NCI-H187 treated with DMSO at 0.1 percent for 48 hours (cell line): ENCODE data around the gene TTLL12.

ENCODE experiments used
- DNase-seq: peaks from one replicate; lab custom pipeline; 2025; lab: John Stamatoyannopoulos, UW

The TTLL12 gene

GRCh38 chr22:43199541-43199940 lies 12.6 kb upstream of the TTLL12 start:
- DNase-seq, result no peak

DNA sequence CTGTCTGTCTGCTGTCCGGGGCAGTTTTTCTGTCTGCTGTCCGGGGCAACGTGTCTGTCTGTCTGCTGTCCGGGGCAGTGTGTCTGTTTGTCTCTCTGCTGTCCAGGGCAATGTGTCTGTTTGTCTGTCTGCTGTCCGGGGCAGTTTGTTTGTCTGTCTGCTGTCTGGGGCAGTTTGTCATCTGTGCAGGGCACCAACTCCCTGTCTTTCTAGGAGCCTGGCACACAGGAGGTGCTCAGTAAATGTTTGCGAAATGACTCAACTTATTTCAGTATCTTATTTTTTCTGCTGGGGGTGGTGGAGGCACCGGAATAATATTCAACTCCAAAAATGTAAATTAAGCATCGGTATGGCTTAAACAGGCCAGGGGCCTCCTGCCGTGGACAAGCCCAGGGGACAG lies 12.0 kb upstream of the TTLL12 start:
- DNase-seq, result no peak

GRCh38 chr22:43198126-43198525 lies 11.2 kb upstream of the TTLL12 start:
- DNase-seq, result no peak

GRCh38 chr22:43197271-43197941 lies 10.5 kb upstream of the TTLL12 start:
- DNase-seq, result no peak

DNA sequence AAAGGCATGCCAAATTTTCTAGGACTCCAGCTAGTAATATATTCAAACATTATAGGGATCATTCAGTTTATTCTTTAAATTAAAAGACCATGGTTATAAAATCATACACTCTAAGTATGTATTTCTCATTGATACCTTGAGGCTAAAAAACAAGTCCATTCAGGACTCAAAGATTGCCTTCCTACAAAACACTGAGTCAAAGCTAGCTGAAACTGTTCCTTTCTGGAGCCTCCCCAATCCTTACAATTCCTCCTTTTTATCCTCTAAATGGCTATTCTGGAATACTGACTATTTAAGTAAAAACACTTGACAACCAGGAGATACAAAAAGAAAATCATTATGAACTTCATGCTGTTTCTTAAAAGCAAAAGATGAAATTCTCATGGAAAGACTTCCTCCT lies 4.9 kb upstream of the TTLL12 start:
- no peak for DNase-seq

DNA sequence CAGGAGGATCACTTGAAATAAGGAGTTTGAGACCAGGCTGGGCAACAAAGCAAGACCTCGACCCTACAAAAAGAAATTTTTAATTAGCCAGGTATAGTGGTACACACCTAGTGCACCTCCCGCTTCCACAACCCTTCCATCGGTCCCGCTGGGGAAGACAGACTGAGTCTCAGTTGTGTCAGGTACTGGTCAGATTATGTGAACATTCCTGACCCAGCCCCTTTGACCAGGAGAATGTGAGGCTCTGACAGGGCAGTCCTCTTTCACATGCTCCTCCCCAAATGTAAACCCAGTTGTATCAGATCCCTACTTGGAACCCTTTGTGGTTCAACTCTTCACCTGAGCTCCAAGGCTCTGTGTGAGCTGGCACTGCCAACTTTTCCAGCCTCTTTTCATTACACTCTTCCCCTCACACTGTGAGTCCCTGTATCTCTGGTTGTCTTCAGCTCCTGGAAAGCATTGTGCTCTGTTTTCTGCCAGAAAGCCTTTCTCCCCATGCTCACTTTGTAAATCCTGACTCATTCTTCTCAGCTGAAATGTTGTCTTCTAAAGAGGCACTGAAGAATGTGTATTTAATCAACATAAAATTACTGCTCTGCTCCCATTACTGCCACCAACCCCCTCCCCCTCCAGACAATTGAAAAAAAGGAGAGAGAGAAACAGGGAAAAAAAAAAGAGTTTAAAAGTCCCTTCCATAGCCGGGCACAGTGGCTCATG lies 2.1 kb upstream of the TTLL12 start:
- DNase-seq, result no peak

DNA sequence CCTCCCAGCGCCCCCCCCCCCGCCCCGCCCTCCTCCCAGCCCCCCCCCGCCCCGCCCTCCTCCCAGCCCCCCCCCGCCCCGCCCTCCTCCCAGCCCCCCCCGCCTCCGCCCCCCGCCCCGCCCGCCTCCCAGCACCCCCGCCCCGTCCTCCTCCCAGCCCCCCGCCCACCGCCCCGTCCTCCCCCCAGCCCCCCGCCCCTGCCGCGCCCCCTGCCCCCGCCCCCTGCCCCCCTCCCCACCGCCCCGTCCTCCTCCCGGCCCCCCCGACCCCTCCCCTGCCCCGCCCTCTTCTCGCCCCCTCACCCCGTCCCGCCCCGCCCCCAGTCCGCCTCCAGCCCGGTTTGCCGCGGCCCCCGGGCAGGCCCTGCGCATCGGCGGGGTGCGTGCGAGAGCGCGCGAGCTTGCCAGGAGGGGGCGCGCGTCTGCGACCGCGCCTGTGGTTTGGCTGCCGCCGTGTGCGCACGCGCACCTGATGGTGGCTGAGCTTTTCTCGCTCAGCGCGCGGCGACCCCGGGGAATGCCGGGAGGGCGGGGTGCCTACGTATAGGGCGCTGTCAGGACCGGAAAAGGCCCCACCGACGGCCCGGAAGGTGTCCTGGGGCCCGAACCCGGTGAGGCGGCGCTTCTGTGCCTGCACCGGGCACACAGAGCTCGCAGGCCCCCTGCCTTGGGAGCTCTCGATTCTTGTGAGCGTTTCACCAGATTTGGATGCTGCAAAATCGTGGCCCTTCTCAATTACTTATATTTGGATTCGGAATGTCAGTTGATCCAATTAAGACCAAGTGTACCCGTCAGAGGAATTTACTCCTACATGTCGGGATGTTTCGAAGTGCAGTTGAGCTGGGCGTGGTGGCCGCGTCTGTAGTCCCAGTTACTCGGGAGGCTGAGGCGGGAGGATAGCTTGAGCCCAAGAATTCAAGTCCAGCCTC lies 501 bp upstream of the TTLL12 start:
- peak; percentile 56 for DNase-seq

DNA sequence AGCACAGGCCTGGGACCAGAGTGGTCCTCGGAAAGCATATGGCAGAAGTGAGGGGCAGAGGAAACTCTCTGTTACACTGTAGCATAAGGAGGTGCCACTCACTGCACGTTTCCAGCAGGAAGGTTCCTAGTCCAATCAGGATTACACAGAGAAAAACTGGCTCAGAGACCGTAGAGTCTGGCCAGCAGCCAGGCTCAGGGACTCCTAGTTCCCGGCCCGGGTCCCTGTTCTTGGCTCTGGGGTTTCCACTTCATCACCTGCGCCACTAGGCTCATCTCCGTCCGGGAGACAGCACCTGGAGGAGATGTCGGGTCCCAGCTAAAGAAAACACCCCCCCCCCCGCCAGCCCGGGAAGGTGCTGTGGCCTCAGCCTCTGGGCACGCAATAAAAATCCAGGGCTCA lies 1.1 kb downstream of the TTLL12 start:
- DNase-seq, result no peak

DNA sequence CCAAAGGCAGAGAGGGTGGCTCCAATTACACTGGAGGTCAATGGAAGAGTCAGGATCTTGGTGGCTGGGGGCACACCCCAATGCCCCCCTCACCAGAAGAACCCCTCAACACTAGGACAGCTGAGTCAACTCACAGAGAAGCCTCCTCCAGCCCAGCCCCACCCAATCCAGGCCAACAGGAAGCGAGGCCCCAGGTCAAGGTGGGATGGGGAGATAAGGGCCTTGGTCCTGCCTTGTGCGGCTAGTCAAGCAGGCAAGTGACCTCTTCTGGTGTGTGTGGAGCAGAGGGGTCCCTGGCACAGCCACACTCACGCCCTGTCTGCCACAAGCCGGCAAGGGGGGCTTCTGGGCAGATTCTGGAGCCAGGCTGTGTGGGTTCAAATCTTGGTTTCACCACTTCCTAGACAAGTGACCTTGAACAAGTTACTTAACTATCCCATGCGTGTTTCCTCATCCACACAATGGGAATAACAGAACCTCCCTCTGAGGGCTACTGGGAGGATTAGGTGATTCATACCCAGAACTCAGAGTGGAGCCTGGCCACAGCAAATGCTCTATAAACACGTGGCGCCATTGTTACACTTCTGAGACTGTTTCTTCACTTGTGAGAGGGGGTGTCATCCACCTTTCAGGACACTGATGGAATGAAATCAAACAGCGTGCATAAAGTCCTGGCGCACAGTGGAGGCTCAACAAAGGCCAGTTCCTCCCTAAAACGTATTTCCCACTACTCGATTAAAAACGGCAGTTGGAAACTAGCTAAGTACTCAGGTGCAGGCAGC lies 3.2 kb downstream of the TTLL12 start:
- DNase-seq, result no peak

DNA sequence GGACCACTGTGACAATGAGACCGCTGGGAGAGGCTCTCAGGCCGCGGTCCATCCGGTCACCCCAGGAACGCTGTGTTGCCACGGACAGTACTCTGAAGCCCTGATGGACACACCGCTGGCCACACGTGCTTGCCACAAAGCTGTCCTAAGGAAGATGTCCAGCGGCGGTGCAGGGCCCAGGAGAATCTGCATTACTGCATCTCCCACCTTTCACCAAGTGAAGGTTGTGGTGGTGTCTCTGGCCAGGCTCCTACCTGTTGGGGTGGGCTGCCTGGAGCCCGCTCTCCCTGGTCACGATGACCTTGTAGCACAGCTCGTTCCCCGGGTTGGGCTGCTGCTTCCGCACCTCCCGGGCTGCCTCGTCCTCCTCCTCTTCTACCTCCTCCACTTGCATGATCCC lies 4.2 kb downstream of the TTLL12 start:
- DNase-seq, result no peak

- no peak for DNase-seq
These were observed 4.8 kb downstream of the TTLL12 start for GRCh38 chr22:43182118-43182517.

- DNase-seq, result no peak
These were observed 5.4 kb downstream of the TTLL12 start for GRCh38 chr22:43181321-43182076.

- no peak for DNase-seq
These were observed 6.3 kb downstream of the TTLL12 start for GRCh38 chr22:43180670-43181069.

DNA sequence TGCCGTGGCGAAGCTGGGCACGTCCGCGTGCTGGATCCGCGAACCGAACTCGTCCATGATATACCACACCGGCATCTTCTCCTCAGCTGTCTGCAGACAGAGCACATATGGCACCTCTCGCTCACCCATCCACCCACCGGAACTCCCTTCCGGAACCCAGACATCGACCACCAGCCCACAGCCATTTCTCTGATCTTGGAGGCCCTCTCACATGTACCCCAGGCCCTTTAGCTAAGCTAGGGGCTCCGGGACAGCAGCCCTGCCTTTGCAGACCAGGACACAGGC lies 7.1 kb downstream of the TTLL12 start:
- DNase-seq, result no peak

GRCh38 chr22:43179146-43179910 lies 7.6 kb downstream of the TTLL12 start:
- no peak for DNase-seq

GRCh38 chr22:43177479-43177878 lies 9.5 kb downstream of the TTLL12 start:
- DNase-seq, result no peak

DNA sequence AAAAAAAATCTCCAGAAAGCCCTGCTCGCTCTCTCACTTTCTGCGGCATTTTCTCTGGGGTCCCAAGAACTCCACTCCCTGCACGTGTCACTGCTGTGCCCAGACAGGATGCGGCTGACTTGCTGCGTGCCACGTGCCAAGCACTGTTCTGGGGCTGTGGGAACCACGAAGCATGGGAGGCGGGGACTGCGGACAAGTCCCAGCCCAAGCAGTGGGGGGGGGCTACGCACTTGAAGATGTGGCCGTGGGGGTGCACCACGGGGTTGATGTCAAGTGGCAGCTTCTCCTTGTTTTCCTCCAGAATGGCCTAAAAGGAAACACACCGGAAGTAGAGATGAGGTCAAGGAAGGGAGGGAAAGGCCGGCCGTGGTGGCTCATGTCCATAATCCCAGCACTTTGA lies 10.8 kb downstream of the TTLL12 start:
- DNase-seq, result no peak

GRCh38 chr22:43174941-43175531 lies 11.9 kb downstream of the TTLL12 start:
- DNase-seq, result no peak

DNA sequence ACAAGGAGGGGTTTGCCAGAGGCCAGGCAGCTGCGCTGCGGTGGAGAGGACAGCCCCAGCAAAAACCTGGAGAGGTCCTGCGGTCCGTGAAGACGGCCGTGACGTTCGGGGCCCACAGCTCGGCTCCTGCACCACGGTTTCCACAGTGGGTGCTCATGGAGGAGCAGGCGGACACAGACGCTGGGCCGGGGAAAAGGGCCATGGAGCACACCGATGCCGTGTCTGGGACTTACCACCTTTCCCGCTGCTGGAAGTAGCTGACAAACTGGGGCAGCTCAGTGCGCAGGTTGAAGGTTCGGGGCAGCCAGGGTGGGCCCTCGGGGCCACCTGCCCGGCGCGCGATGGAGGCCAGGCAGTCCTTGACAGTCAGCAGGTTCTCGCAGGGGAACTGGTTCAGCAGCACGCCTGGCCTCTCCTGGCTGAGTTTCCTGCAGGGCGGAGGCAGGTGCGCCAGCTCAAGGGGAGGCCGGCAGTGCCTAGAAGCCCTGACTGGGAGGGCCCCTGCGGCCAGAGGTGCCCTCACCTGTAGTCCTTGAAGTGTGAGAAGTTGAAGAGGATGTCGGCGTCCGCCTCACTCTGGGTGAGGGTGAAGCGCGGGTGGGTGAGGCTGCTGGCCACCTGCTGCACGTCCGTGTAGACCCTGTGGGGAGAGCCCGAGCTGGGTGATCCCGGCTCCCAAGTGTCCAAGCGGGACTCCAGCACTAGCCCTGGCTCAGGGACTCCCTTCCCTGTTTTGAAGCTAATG lies 12.8 kb downstream of the TTLL12 start:
- DNase-seq, result no peak

DNA sequence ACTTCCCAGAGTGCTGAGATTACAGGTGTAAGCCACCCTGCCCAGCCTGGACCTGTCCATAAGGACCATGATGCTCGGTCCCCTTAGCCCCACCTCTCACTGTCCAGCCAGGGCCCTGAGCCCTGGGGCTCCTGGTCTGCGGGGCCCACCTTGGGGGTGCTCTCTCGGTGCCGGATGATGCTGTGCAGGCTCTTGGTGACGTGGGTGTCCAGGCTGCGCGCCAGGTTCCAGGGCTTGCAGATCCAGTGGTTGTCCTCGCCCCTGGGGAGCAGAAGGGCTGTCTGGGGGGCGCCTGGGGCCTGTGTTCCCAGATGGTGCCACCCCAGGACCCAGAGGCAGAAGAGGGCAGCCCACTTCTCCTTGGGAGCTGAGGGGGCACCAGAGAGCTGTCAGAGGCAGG lies 13.4 kb downstream of the TTLL12 start:
- no peak for DNase-seq
